H1 (cell line): Measurements from ENCODE around the gene SPECC1. TPM values are rescaled to one million over a fixed set of nuclear protein-coding genes. Genes with fewer than 3 reads are reported as not detected.

Source experiments
- CTCF ChIA-PET: fragments of 300-600 bp; sonication (Branson Sonifier 250); formaldehyde crosslinking; loops from one replicate; lab custom pipeline; 2021; ENCODE audit not compliant: partially characterized antibody; lab: Charles Lee
- POLR2A ChIA-PET: fragments of 300-600 bp; sonication (Branson Sonifier 250); formaldehyde crosslinking; loops from one replicate; lab custom pipeline; 2021; ENCODE audit warnings: inconsistent platforms; ENCODE audit not compliant: partially characterized antibody; lab: Charles Lee
- DNase-seq, 2 experiments: peaks; one replicate each; pipeline versions ENCODE4 v3.0.0 to v3.0.0-alpha.2; 2010 to 2022; ENCODE audit warnings: low spot score in 2 of 2, low read depth in 1 of 2, mixed read lengths in 1 of 2
- FAIRE-seq: peaks from 2 replicates; lab custom pipeline; 2011; peaks lifted over from hg19 to GRCh38; lab: Jason Lieb, UNC
- H2AFZ ChIP-seq: 2 replicates; pipeline ENCODE4 v1.8.1; 2012; ENCODE audit warnings: low read length, inconsistent platforms
- H2AK5ac ChIP-seq: 2 replicates; pipeline ENCODE4 v1.6.1; 2013; ENCODE audit warnings: low read depth, low read length
- H2BK120ac ChIP-seq: replicated peaks from 2 replicates; pipeline ENCODE3; 2013; ENCODE audit warnings: low read depth, low read length, inconsistent platforms
- H2BK12ac ChIP-seq: 2 replicates; pipeline ENCODE4 v1.6.1; 2013; ENCODE audit warnings: low read depth, low read length
- H2BK15ac ChIP-seq: 2 replicates; pipeline ENCODE4 v1.6.1; 2013; ENCODE audit warnings: low read length
- H2BK20ac ChIP-seq: 2 replicates; pipeline ENCODE4 v1.6.1; 2013; ENCODE audit warnings: low read length
- H2BK5ac ChIP-seq: 2 replicates; pipeline ENCODE4 v1.6.1; 2013; ENCODE audit warnings: low read depth, low read length
- H3K14ac ChIP-seq: 2 replicates; pipeline ENCODE4 v1.6.1; 2013; ENCODE audit warnings: inconsistent platforms; ENCODE audit not compliant: insufficient read length
- H3K18ac ChIP-seq: 2 replicates; pipeline ENCODE4 v1.6.1; 2013; ENCODE audit warnings: low read length; ENCODE audit errors: extremely low read depth
- H3K23ac ChIP-seq: 2 replicates; pipeline ENCODE4 v1.6.1; 2013; ENCODE audit warnings: inconsistent platforms; ENCODE audit not compliant: insufficient read length
- H3K23me2 ChIP-seq: 2 replicates; pipeline ENCODE4 v1.6.1; 2013; ENCODE audit warnings: low read depth, low read length
- H3K27ac ChIP-seq: 2 replicates; pipeline ENCODE4 v1.6.1; 2011; ENCODE audit warnings: low read depth, low read length, inconsistent platforms
- H3K27me3 ChIP-seq, 4 experiments: replicated peaks in 1 of 4; 1 replicate in 1 of 4; 2 replicates in 3 of 4; pipeline versions ENCODE4 v1.6.1 to v1.8.1; 2011 to 2013; ENCODE audit warnings: low read length in 3 of 4, mild to moderate bottlenecking in 3 of 4, inconsistent platforms in 2 of 4, mixed read lengths in 2 of 4, moderate library complexity in 1 of 4; ENCODE audit not compliant: control insufficient read depth in 3 of 4, insufficient read depth in 3 of 4; ENCODE audit errors: extremely low read depth in 1 of 4
- H3K36me3 ChIP-seq, 4 experiments: 2 replicates each; pipeline versions ENCODE4 v1.6.1 to v1.8.1; 2011 to 2013; ENCODE audit warnings: mild to moderate bottlenecking in 4 of 4, low read length in 3 of 4, moderate library complexity in 2 of 4, control low read depth in 1 of 4, inconsistent platforms in 1 of 4; ENCODE audit not compliant: insufficient read depth in 4 of 4, control insufficient read depth in 2 of 4
- H3K4ac ChIP-seq: replicated peaks from 2 replicates; pipeline ENCODE3; 2013; ENCODE audit warnings: low read length, low read depth, mixed read lengths, inconsistent platforms; ENCODE audit not compliant: insufficient read length
- H3K4me1 ChIP-seq, 4 experiments: replicated peaks in 1 of 4; 1 replicate in 1 of 4; 2 replicates in 3 of 4; pipeline versions ENCODE4 v1.6.1 to v1.8.1; 2011 to 2013; ENCODE audit warnings: low read length in 3 of 4, inconsistent platforms in 2 of 4, mixed read lengths in 1 of 4; ENCODE audit not compliant: insufficient read depth in 4 of 4, control insufficient read depth in 3 of 4
- H3K4me2 ChIP-seq, 2 experiments: 2 replicates each; pipeline versions ENCODE4 v1.6.1 to v1.8.1; 2011 to 2013; ENCODE audit warnings: low read depth in 2 of 2, low read length in 2 of 2, control low read depth in 1 of 2, inconsistent platforms in 1 of 2, mild to moderate bottlenecking in 1 of 2; ENCODE audit not compliant: insufficient read depth in 1 of 2
- H3K4me3 ChIP-seq, 4 experiments: fragments of 200-600, 300-600 bp in 1 of 4; sonication (generic), shearing (Covaris generic), sonication (Bioruptor Twin) in 1 of 4; 2 replicates each; pipeline versions ENCODE4 v1.5.1 to v1.8.1; 2011 to 2016; ENCODE audit warnings: low read length in 4 of 4, low read depth in 3 of 4, control low read depth in 2 of 4, inconsistent platforms in 2 of 4, mild to moderate bottlenecking in 2 of 4, mixed read lengths in 1 of 4, moderate library complexity in 1 of 4; ENCODE audit not compliant: insufficient read depth in 2 of 4; ENCODE audit errors: extremely low read depth in 1 of 4
- H3K56ac ChIP-seq: replicated peaks from 2 replicates; pipeline ENCODE3; 2013; ENCODE audit warnings: low read depth, mild to moderate bottlenecking, mixed read lengths, low read length, inconsistent platforms; ENCODE audit not compliant: insufficient read length
- H3K79me1 ChIP-seq: 2 replicates; pipeline ENCODE4 v1.6.1; 2013; ENCODE audit warnings: low read depth, low read length, control low read depth
- H3K79me2 ChIP-seq, 2 experiments: 2 replicates each; pipeline versions ENCODE4 v1.6.1 to v1.8.1; 2012 to 2013; ENCODE audit warnings: low read length in 2 of 2, mild to moderate bottlenecking in 2 of 2, inconsistent platforms in 1 of 2; ENCODE audit not compliant: insufficient read depth in 2 of 2, control insufficient read depth in 1 of 2
- H3K9ac ChIP-seq, 4 experiments: replicated peaks in 1 of 4; 1 replicate in 1 of 4; 2 replicates in 3 of 4; pipeline versions ENCODE4 v1.6.1 to v1.8.1; 2011 to 2013; ENCODE audit warnings: low read depth in 3 of 4, low read length in 3 of 4, control low read depth in 2 of 4, mild to moderate bottlenecking in 2 of 4, moderate library complexity in 2 of 4, inconsistent platforms in 1 of 4; ENCODE audit errors: extremely low read depth in 1 of 4
- H3K9me3 ChIP-seq, 2 experiments: 2 replicates each; pipeline versions ENCODE4 v1.6.1 to v1.8.1; 2012 to 2013; ENCODE audit warnings: mild to moderate bottlenecking in 2 of 2, moderate library complexity in 2 of 2, control low read depth in 1 of 2, inconsistent platforms in 1 of 2, low read depth in 1 of 2, low read length in 1 of 2, mixed read lengths in 1 of 2; ENCODE audit not compliant: insufficient read depth in 2 of 2
- H4K20me1 ChIP-seq, 2 experiments: replicated peaks in 1 of 2; 2 replicates each; pipeline versions ENCODE3 to v1.8.1; 2011 to 2013; ENCODE audit warnings: inconsistent platforms in 2 of 2, low read length in 2 of 2, mild to moderate bottlenecking in 1 of 2; ENCODE audit not compliant: insufficient read depth in 2 of 2, control insufficient read depth in 1 of 2
- H4K5ac ChIP-seq: 2 replicates; pipeline ENCODE4 v1.6.1; 2013; ENCODE audit warnings: low read length, low read depth, mixed read lengths, inconsistent platforms; ENCODE audit not compliant: insufficient read length
- H4K8ac ChIP-seq: 2 replicates; pipeline ENCODE4 v1.8.0; 2013; ENCODE audit warnings: mild to moderate bottlenecking, moderate library complexity, low read length, inconsistent platforms; ENCODE audit not compliant: insufficient read depth; ENCODE audit errors: extremely low read depth
- H4K91ac ChIP-seq: replicated peaks from 2 replicates; pipeline ENCODE3; 2013; ENCODE audit warnings: low read length, mixed read lengths, inconsistent platforms; ENCODE audit not compliant: insufficient read length
- BACH1 ChIP-seq: IDR thresholded peaks from 2 replicates; pipeline ENCODE4 v1.6.1; 2012; ENCODE audit warnings: low read length, improper control_type of control experiment
- CBX5 ChIP-seq: fragments of 300-800, 300-1000 bp; sonication (generic); IDR thresholded peaks from 2 replicates; pipeline ENCODE4 v1.7.1; 2016; ENCODE audit warnings: antibody characterized with exemption, low read length, low read depth
- CEBPB ChIP-seq: IDR thresholded peaks from 2 replicates; pipeline ENCODE4 v1.6.1; 2012; ENCODE audit warnings: low read depth, low read length
- EZH2 ChIP-seq: fragments of 200-600 bp; sonication (generic); IDR thresholded peaks from 2 replicates; pipeline ENCODE4 v1.7.1; 2012; ENCODE audit warnings: low read depth, mild to moderate bottlenecking, moderate library complexity, low read length, inconsistent platforms; ENCODE audit not compliant: severe bottlenecking
- KDM4A ChIP-seq: IDR thresholded peaks from one replicate; pipeline ENCODE4 v1.7.1; 2012; ENCODE audit warnings: low read depth, mild to moderate bottlenecking, moderate library complexity, low read length, inconsistent platforms; ENCODE audit not compliant: severe bottlenecking
- MAFK ChIP-seq: IDR thresholded peaks from 2 replicates; pipeline ENCODE4 v1.6.1; 2012; ENCODE audit warnings: low read depth, mild to moderate bottlenecking, improper control_type of control experiment, low read length
- RFX5 ChIP-seq: IDR thresholded peaks from 2 replicates; pipeline ENCODE4 v1.6.1; 2011; ENCODE audit warnings: low read depth, low read length, improper control_type of control experiment, borderline replicate concordance
- RXRA ChIP-seq: IDR thresholded peaks from 2 replicates; pipeline ENCODE4 v1.6.1; 2011; ENCODE audit warnings: low read depth, mild to moderate bottlenecking, low read length, moderate library complexity; ENCODE audit not compliant: insufficient read depth
- SAP30 ChIP-seq: fragments of 300-600 bp; sonication (generic); IDR thresholded peaks from 2 replicates; pipeline ENCODE4 v1.7.1; 2012; ENCODE audit warnings: low read length, moderate library complexity, mild to moderate bottlenecking, inconsistent platforms; ENCODE audit not compliant: insufficient read depth, insufficient replicate concordance
- SIRT6 ChIP-seq: IDR thresholded peaks from one replicate; pipeline ENCODE4 v1.7.1; 2012; ENCODE audit warnings: low read length, inconsistent platforms
- SRF ChIP-seq: IDR thresholded peaks from 2 replicates; pipeline ENCODE4 v1.6.1; 2011; ENCODE audit warnings: mild to moderate bottlenecking, low read depth, low read length, moderate library complexity
- USF2 ChIP-seq: IDR thresholded peaks from 2 replicates; pipeline ENCODE4 v1.6.1; 2011; ENCODE audit warnings: low read length, improper control_type of control experiment
- WGBS, 2 experiments: shearing (Covaris generic) in 1 of 2; methylation state at CpG; one replicate each; pipeline versions ENCODE4 v1.1.6 to v1.1.7; 2013 to 2015; ENCODE audit warnings: low lambda C conversion rate in 2 of 2, mixed read lengths in 2 of 2, inconsistent platforms in 1 of 2, low coverage in 1 of 2, missing lambda C conversion rate in 1 of 2; ENCODE audit not compliant: insufficient replicate concordance in 2 of 2, insufficient coverage in 1 of 2, insufficient read length in 1 of 2; ENCODE audit errors: extremely low coverage in 1 of 2, missing lambda C conversion rate in 1 of 2; 5-methylcytosine and 5-hydroxymethylcytosine counted together
- polyA plus RNA-seq, 7 experiments: library from polyadenylated mRNA; depleted of rRNA in 3 of 7; stranded (reverse) in 5 of 7; unstranded in 2 of 7; fragments of >200 nt in 5 of 7; fragments of 200-250 nt in 2 of 7; gene quantifications; 1 replicate in 5 of 7; 2 replicates in 1 of 7; 4 replicates in 1 of 7; pipeline versions ENCODE4 v1.2.1 to v1.2.3, GENCODE V29; 2011 to 2013; ENCODE audit warnings: missing spikeins in 2 of 7, mixed read lengths in 2 of 7
- total RNA-seq: library from RNA; stranded (reverse); fragmentation: NEBNext Ultra II Directional; extraction: Animal tissue kit (Norgen Biotek cat#: 25700); gene quantifications from 2 replicates; pipeline ENCODE4 v1.2.1, GENCODE V29; 2021

SPECC1 gene
- total and polyA plus RNA-seq, 2 of the 8 experiments (the other 6 are each of a cell fraction or from before 2014, with no cell fraction given): 35.8 to 87.9 TPM

- no peaks in the 10 kb centered on the region for H4K20me1 ChIP-seq
- no peak overlapping the region for H3K27ac ChIP-seq
- no peak overlapping the region for H3K4me3 ChIP-seq
- H3K56ac ChIP-seq: no peak overlapping the region
- no peak overlapping the region for H2BK120ac ChIP-seq
- no peaks in the 10 kb centered on the region for H3K79me2 ChIP-seq
- no peak overlapping the region for H3K4ac ChIP-seq
- peaks cover 0 to 11% (median 2%) of the 10 kb centered on the region in 4 experiments; a peak in 3 of 7 replicates for H3K4me1 ChIP-seq
- H3K27me3 ChIP-seq: no peaks in the 10 kb centered on the region
- H3K23me2 ChIP-seq: no peaks in the 10 kb centered on the region
- FAIRE-seq (no peak), DNase-seq (no peak)
- H4K8ac ChIP-seq: no peak overlapping the region
- no peak overlapping the region for H3K23ac ChIP-seq
- H2AK5ac ChIP-seq: no peak overlapping the region
- no peak overlapping the region for H3K4me2 ChIP-seq
- H2BK15ac ChIP-seq: no peak overlapping the region
- H4K5ac ChIP-seq: no peak overlapping the region
- no peaks in the 10 kb centered on the region for H3K79me1 ChIP-seq
- no peak overlapping the region for H2BK20ac ChIP-seq
- no peak overlapping the region for H4K91ac ChIP-seq
- TF ChIP-seq MAFK (no peak), RXRA (no peak), BACH1 (no peak), KDM4A (no peak), SAP30 (no peak), RFX5 (no peak), CEBPB (no peak), SRF (no peak), SIRT6 (no peak), EZH2 (no peak), CBX5 (no peak), USF2 (no peak)
- ChIA-PET POLR2A (no interaction called here), CTCF (interaction anchor here (1.1 to 1.3 kb wide), 3 partner anchors 104 to 129 kb away, joined by 3 to 4 read pairs (median 4); no protein-coding TSS in a partner anchor)
- no peak overlapping the region for H3K18ac ChIP-seq
- H3K14ac ChIP-seq: no peak overlapping the region
- no peak overlapping the region for H3K9ac ChIP-seq
- H3K36me3 ChIP-seq: no peaks in the 10 kb centered on the region
- no peak overlapping the region for H2BK12ac ChIP-seq
- H2BK5ac ChIP-seq: no peak overlapping the region
- no peak overlapping the region for H2AFZ ChIP-seq
- WGBS, 2 experiments: 84% methylated on average over 6 of the region's 6 CpGs; no CpG with 5 or more reads in 1 of the 2 experiments
- H3K9me3 ChIP-seq: no peaks in the 10 kb centered on the region
Measured at GRCh38 chr17:20097330-20097729, 88.2 kb downstream of the SPECC1 start.
